Heart left ventricle (tissue), 13 donors: ENCODE measurements around the gene GNAQ.

Experiments
- CTCF ChIP-seq, 12 donors: fragments of 200-600 bp; sonication (generic) in 4 of 12; IDR thresholded peaks; one replicate each; pipeline versions ENCODE4 v1.5.0 to v1.8.0; 2018 to 2022; ENCODE audit warnings: antibody characterized with exemption in 12 of 12, mild to moderate bottlenecking in 5 of 12
- POLR2A ChIP-seq, 2 donors: fragments of 450-650 bp; IDR thresholded peaks; one replicate each; pipeline ENCODE4 v1.6.1; 2017; ENCODE audit warnings: antibody characterized with exemption in 2 of 2, mild to moderate bottlenecking in 2 of 2, moderate library complexity in 2 of 2
- donor health status: ischemic (EF 13 %, LVEDD 7.1; RV severe dilation, severe dysfunction).
- donor health status: DM: no; HTN: yes; CAD: no.
- donor health status: DM: no; HTN: no; CAD: no.
- donor health status: ischemic (EF 25% LVEDD 6.9; RV normal size, moderate dysfunction).
- donor health status: ischemic (EF 25% LVEDD 5.7; RV mildly dilated, moderate dysfunction).
- donor health status: ischemic (EF 35%, LVEDD 5.7; RV mildly dilated, moderate dysfunction).
- donor health status: nonischemic (EF 11% LVEDD 7.7; RV severe dilation, severe dysfunction).
- donor health status: DM: yes; HTN: yes; CAD: no.
- donor health status: PGD.
- donor health status: ischemic (EF 29% LVEDD 5.4; RV normal size, mild dysfunction).
- donor health status: nonischemic (EF 23%, LVEDD 6.1; RV moderate dilation, normal function).

- TF ChIP-seq CTCF (IDR thresholded peaks at IDR 0.05) (no peak), POLR2A (IDR thresholded peaks at IDR 0.05) (no peak)
Measured at GRCh38 chr9:77851882-77852595, 179.6 kb downstream of the GNAQ start.
